ENCODE results near the gene PDE2A. TPM values are rescaled to one million over a fixed set of nuclear protein-coding genes. Genes with fewer than 3 reads are reported as not detected.

The PDE2A gene
- total and polyA plus RNA-seq, 2 of the 4 experiments (the other 2 are of a cell fraction): 0.02 TPM; not detected in 1

GRCh38 chr11:72541257-72541974 lies 132.8 kb downstream of the PDE2A start:
- TF ChIP-seq FOS (IDR thresholded peaks at IDR 0.05; ENCODE audit: low read depth, low read length) (no peak), CEBPB (IDR thresholded peaks at IDR 0.05; ENCODE audit: low read depth, low read length) (no peak), MXI1 (IDR thresholded peaks at IDR 0.05; ENCODE audit: borderline replicate concordance, low read depth, low read length) (no peak), RCOR1 (IDR thresholded peaks at IDR 0.05; ENCODE audit: insufficient replicate concordance, low read length) (no peak), RAD21 (IDR thresholded peaks at IDR 0.05; ENCODE audit: low read length) (no peak), RFX5 (IDR thresholded peaks at IDR 0.05; ENCODE audit: low read depth, low read length) (no peak), POLR2A (IDR thresholded peaks at IDR 0.05; ENCODE audit: low read depth, low read length) (no peak)
- no peak overlapping the region for H3K23ac ChIP-seq (ENCODE audit: low read depth, low read length)
- H3K4me2 ChIP-seq (ENCODE audit: low read depth, low read length): no peak overlapping the region
- ChIA-PET POLR2A (ENCODE audit: unreplicated experiment) (no interaction called here), CTCF (no interaction called here)
- H4K8ac ChIP-seq (ENCODE audit: low read depth in 2 of 2, low read length in 2 of 2): no peak overlapping the region
- dilution Hi-C loops (cut with HindIII; ENCODE audit: low sequenced_read_pairs, unreplicated experiment) (no loop called here), in situ Hi-C loops (cut with MboI; ENCODE audit: low sequenced_read_pairs) (no loop called here), intact Hi-C loops (cut with micrococcal nuclease) (no loop called here)
- H2BK5ac ChIP-seq (ENCODE audit: low read depth, low read length, poor library complexity, severe bottlenecking): no peak overlapping the region
- no peak overlapping the region for H3K56ac ChIP-seq (ENCODE audit: extremely low read depth, insufficient read depth, low read length)
- no peak overlapping the region for H4K91ac ChIP-seq (ENCODE audit: insufficient read depth, low read depth, low read length)
- no TSS peak for BruUV-seq (replicated peaks)
- no peak overlapping the region for H3K27ac ChIP-seq (ENCODE audit: insufficient read depth, low read length)
- no peak overlapping the region for H4K5ac ChIP-seq (ENCODE audit: low read depth, low read length)
- no peak overlapping the region for H2BK20ac ChIP-seq (ENCODE audit: low read depth, low read length)
- no peak overlapping the region for H2AFZ ChIP-seq (replicated peaks; ENCODE audit: low read length, poor library complexity)
- H3K4me3 ChIP-seq (ENCODE audit: insufficient read depth, low read depth, low read length): no peak overlapping the region
- H3K18ac ChIP-seq (ENCODE audit: low read depth, low read length): no peak overlapping the region
- no peak overlapping the region for H2AK5ac ChIP-seq (ENCODE audit: low read depth, low read length)
- no peaks in the 10 kb centered on the region for H3K4me1 ChIP-seq (ENCODE audit: control insufficient read depth, insufficient read depth, low read length)
- DNase-seq: no peak
- H3K79me1 ChIP-seq (ENCODE audit: low read depth in 1 of 2, low read length in 2 of 2): no peaks in the 10 kb centered on the region
- H2AK9ac ChIP-seq (replicated peaks; ENCODE audit: low read depth, low read length, poor library complexity): no peak overlapping the region
- no peaks in the 10 kb centered on the region for H4K20me1 ChIP-seq (ENCODE audit: insufficient read depth, low read length)
- no peak overlapping the region for H2BK120ac ChIP-seq (ENCODE audit: low read depth, low read length)
- WGBS, 2 experiments (ENCODE audit: extremely low coverage in 2 of 2, insufficient read length in 1 of 2): no CpG with 5 or more reads among the region's 4 CpGs
- no peak overlapping the region for H2BK15ac ChIP-seq (ENCODE audit: low read depth, low read length)
- H3K9me3 ChIP-seq (ENCODE audit: control insufficient read depth, insufficient read depth, low read length): no peaks in the 10 kb centered on the region
- no peaks in the 10 kb centered on the region for H3K36me3 ChIP-seq (ENCODE audit: control insufficient read depth, insufficient read depth, low read length)
- ATAC-seq (ENCODE audit: low read depth): no peak
- no peak overlapping the region for H3K14ac ChIP-seq (replicated peaks; ENCODE audit: low read depth, low read length)
- H3K27me3 ChIP-seq (ENCODE audit: control insufficient read depth, insufficient read depth, low read length): peaks cover 55% of the 10 kb centered on the region
- no peak overlapping the region for H3K9ac ChIP-seq (ENCODE audit: low read depth, low read length)
- no peak overlapping the region for H3K4ac ChIP-seq (ENCODE audit: low read depth, low read length)
- no peaks in the 10 kb centered on the region for H3K9me1 ChIP-seq (ENCODE audit: insufficient read depth, low read length)

Data from IMR-90 (cell line).